GM12873 (cell line): ENCODE results near the gene UBE2Q1.

ENCODE experiments used
- TF ChIP-seq, protein P1 (sequence below): IDR thresholded peaks from 2 replicates; pipeline ENCODE4 v1.5.1; 2012; ENCODE audit warnings: low read depth, mild to moderate bottlenecking, moderate library complexity, low read length, control low read depth; ENCODE audit not compliant: insufficient read depth; ENCODE audit errors: missing control alignments

The UBE2Q1 gene

GRCh38 chr1:154557248-154557938 is 1.1 kb downstream of the UBE2Q1 start:
- TF ChIP-seq, protein P1, sequence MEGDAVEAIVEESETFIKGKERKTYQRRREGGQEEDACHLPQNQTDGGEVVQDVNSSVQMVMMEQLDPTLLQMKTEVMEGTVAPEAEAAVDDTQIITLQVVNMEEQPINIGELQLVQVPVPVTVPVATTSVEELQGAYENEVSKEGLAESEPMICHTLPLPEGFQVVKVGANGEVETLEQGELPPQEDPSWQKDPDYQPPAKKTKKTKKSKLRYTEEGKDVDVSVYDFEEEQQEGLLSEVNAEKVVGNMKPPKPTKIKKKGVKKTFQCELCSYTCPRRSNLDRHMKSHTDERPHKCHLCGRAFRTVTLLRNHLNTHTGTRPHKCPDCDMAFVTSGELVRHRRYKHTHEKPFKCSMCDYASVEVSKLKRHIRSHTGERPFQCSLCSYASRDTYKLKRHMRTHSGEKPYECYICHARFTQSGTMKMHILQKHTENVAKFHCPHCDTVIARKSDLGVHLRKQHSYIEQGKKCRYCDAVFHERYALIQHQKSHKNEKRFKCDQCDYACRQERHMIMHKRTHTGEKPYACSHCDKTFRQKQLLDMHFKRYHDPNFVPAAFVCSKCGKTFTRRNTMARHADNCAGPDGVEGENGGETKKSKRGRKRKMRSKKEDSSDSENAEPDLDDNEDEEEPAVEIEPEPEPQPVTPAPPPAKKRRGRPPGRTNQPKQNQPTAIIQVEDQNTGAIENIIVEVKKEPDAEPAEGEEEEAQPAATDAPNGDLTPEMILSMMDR = no peak

DNA sequence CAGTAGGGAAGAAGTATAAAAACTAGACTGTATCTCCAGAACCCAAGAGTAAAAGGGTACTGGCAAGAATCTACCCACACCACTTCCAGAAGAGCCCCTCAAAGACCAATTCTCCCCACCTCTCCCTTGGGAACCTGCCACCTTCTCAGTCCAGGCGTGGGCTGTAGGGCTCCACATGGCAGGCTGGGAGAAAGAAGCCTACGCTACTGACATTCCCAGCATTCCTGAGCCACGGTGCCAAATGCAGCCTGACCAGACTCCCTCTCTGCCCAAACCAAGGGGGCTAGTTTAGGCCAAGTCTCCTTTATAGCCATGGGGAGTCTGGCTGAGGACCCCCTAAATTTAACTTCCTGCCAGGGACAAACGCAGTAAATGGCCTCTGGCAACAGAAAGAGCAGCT is 2.0 kb downstream of the UBE2Q1 start:
- TF ChIP-seq, protein P1 = no peak

GRCh38 chr1:154553056-154554030 is 5.1 kb downstream of the UBE2Q1 start:
- TF ChIP-seq, protein P1 = no peak

- TF ChIP-seq, protein P1 = no peak
Observed at GRCh38 chr1:154552036-154552435, 6.4 kb downstream of the UBE2Q1 start.

GRCh38 chr1:154551474-154551873 is 7.0 kb downstream of the UBE2Q1 start:
- TF ChIP-seq, protein P1 = no peak

- TF ChIP-seq, protein P1 = no peak
Observed at GRCh38 chr1:154550657-154551056, 7.8 kb downstream of the UBE2Q1 start.

DNA sequence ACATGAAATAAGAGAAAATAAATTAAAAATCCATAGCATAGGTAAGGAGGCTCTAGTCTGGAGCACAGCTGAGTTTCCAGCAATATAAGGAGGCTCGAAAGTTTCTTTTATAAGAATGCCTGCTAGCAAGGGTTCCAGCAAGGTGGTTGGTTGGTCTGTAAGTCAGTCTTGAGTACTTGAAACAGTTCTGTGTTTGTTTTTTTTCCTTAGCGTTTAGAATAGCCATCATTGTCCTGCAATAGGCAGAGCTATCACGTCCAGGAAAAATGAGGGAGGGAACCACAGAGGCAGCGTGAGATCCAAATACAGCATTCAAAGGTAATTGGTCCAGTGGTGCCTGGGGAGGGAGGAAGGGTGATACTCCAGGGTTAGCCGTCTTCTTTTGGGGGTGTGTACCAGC is 8.4 kb downstream of the UBE2Q1 start:
- TF ChIP-seq, protein P1 = no peak
